IMR-90 (cell line): ENCODE data around the gene DRC7. TPM values are rescaled to one million over a fixed set of nuclear protein-coding genes. Genes with fewer than 3 reads are reported as not detected.

ENCODE experiments used
- ATAC-seq: fragments of 200-7000 bp; cut with Tn5 transposase; 2 replicates; pipeline ENCODE4 v1.9.1; 2020; ENCODE audit warnings: low read depth, mild to moderate bottlenecking, moderate library complexity
- BruUV-seq: library from RNA; stranded (reverse); fragments of 400-500 nt; replicated peaks from 2 replicates; lab custom pipeline; 2021; lab: Mats Ljungman, UMichigan
- CTCF ChIA-PET: fragments of 300-600 bp; formaldehyde crosslinking; extraction: SDS; loops from one replicate; lab custom pipeline; 2021; ENCODE audit warnings: antibody characterized with exemption; lab: Yijun Ruan, JAX
- POLR2A ChIA-PET: fragments of 300-600 bp; sonication (Branson Sonifier 250); formaldehyde crosslinking; loops from one replicate; lab custom pipeline; 2022; ENCODE audit warnings: antibody characterized with exemption; ENCODE audit not compliant: unreplicated experiment; lab: Charles Lee
- DNase-seq: peaks from one replicate; pipeline ENCODE4 v3.0.0; 2013
- H2AFZ ChIP-seq: replicated peaks from 2 replicates; pipeline ENCODE3; 2013; ENCODE audit warnings: low read length, mild to moderate bottlenecking; ENCODE audit not compliant: poor library complexity
- H2AK5ac ChIP-seq: 2 replicates; pipeline ENCODE4 v1.6.1; 2013; ENCODE audit warnings: low read depth, low read length, inconsistent platforms
- H2AK9ac ChIP-seq: replicated peaks from 2 replicates; pipeline ENCODE3; 2013; ENCODE audit warnings: mild to moderate bottlenecking, low read depth, low read length, moderate library complexity; ENCODE audit not compliant: poor library complexity
- H2BK120ac ChIP-seq: 2 replicates; pipeline ENCODE4 v1.6.1; 2013; ENCODE audit warnings: low read depth, low read length, inconsistent platforms
- H2BK15ac ChIP-seq: 3 replicates; pipeline ENCODE4 v1.6.1; 2013; ENCODE audit warnings: low read depth, low read length, inconsistent platforms
- H2BK20ac ChIP-seq: 2 replicates; pipeline ENCODE4 v1.6.1; 2013; ENCODE audit warnings: low read depth, mild to moderate bottlenecking, inconsistent platforms, low read length, moderate library complexity
- H2BK5ac ChIP-seq: 2 replicates; pipeline ENCODE4 v1.6.1; 2013; ENCODE audit warnings: mild to moderate bottlenecking, low read depth, low read length, inconsistent platforms; ENCODE audit not compliant: poor library complexity, severe bottlenecking
- H3K14ac ChIP-seq: replicated peaks from 2 replicates; pipeline ENCODE4 v1.6.1; 2013; ENCODE audit warnings: low read depth, low read length, inconsistent platforms
- H3K18ac ChIP-seq: 2 replicates; pipeline ENCODE4 v1.6.1; 2013; ENCODE audit warnings: low read depth, low read length, control low read depth
- H3K23ac ChIP-seq: 2 replicates; pipeline ENCODE4 v1.6.1; 2013; ENCODE audit warnings: low read depth, low read length, inconsistent platforms
- H3K27ac ChIP-seq: 2 replicates; pipeline ENCODE4 v1.5.1; 2013; ENCODE audit warnings: mild to moderate bottlenecking, control low read depth, low read length; ENCODE audit not compliant: insufficient read depth
- H3K27me3 ChIP-seq: 2 replicates; pipeline ENCODE4 v1.6.1; 2013; ENCODE audit warnings: low read length; ENCODE audit not compliant: control insufficient read depth, insufficient read depth
- H3K36me3 ChIP-seq: 2 replicates; pipeline ENCODE4 v1.6.1; 2013; ENCODE audit warnings: low read length, mixed read lengths; ENCODE audit not compliant: control insufficient read depth, insufficient read depth
- H3K4ac ChIP-seq: 2 replicates; pipeline ENCODE4 v1.6.1; 2013; ENCODE audit warnings: low read depth, low read length, inconsistent platforms
- H3K4me1 ChIP-seq: 2 replicates; pipeline ENCODE4 v1.6.1; 2013; ENCODE audit warnings: low read length, mixed read lengths; ENCODE audit not compliant: control insufficient read depth, insufficient read depth
- H3K4me2 ChIP-seq: 2 replicates; pipeline ENCODE4 v1.6.1; 2013; ENCODE audit warnings: low read depth, mild to moderate bottlenecking, control low read depth, low read length, moderate library complexity
- H3K4me3 ChIP-seq: 2 replicates; pipeline ENCODE4 v1.5.1; 2013; ENCODE audit warnings: low read depth, mild to moderate bottlenecking, control low read depth, low read length, moderate library complexity; ENCODE audit not compliant: insufficient read depth
- H3K56ac ChIP-seq: 2 replicates; pipeline ENCODE4 v1.6.1; 2013; ENCODE audit warnings: low read length, inconsistent platforms; ENCODE audit not compliant: insufficient read depth; ENCODE audit errors: extremely low read depth
- H3K79me1 ChIP-seq, 2 experiments: 2 replicates each; pipeline ENCODE4 v1.6.1; 2013; ENCODE audit warnings: low read length in 2 of 2, inconsistent platforms in 1 of 2, low read depth in 1 of 2
- H3K9ac ChIP-seq: 2 replicates; pipeline ENCODE4 v1.6.1; 2013; ENCODE audit warnings: low read depth, low read length, control low read depth
- H3K9me1 ChIP-seq: 2 replicates; pipeline ENCODE4 v1.6.1; 2013; ENCODE audit warnings: low read length, inconsistent platforms; ENCODE audit not compliant: insufficient read depth
- H3K9me3 ChIP-seq: 2 replicates; pipeline ENCODE4 v1.6.1; 2013; ENCODE audit warnings: low read length; ENCODE audit not compliant: control insufficient read depth, insufficient read depth
- H4K20me1 ChIP-seq: 2 replicates; pipeline ENCODE4 v1.6.1; 2013; ENCODE audit warnings: low read length, inconsistent platforms; ENCODE audit not compliant: insufficient read depth
- H4K5ac ChIP-seq: 2 replicates; pipeline ENCODE4 v1.6.1; 2013; ENCODE audit warnings: mild to moderate bottlenecking, low read depth, low read length, control low read depth
- H4K8ac ChIP-seq, 2 experiments: 2 replicates each; pipeline ENCODE4 v1.6.1; 2013; ENCODE audit warnings: low read depth in 2 of 2, low read length in 2 of 2, control low read depth in 1 of 2, inconsistent platforms in 1 of 2
- H4K91ac ChIP-seq: 2 replicates; pipeline ENCODE4 v1.6.1; 2013; ENCODE audit warnings: low read depth, low read length, inconsistent platforms; ENCODE audit not compliant: insufficient read depth
- BHLHE40 ChIP-seq: fragments of 150-350 bp; IDR thresholded peaks from 2 replicates; pipeline ENCODE4 v1.6.1; 2016; ENCODE audit warnings: mild to moderate bottlenecking, low read depth, low read length
- CEBPB ChIP-seq: IDR thresholded peaks from 2 replicates; pipeline ENCODE4 v1.6.1; 2012; ENCODE audit warnings: low read depth, low read length, improper control_type of control experiment
- CHD1 ChIP-seq: IDR thresholded peaks from 2 replicates; pipeline ENCODE4 v1.6.1; 2012; ENCODE audit warnings: low read depth, low read length, improper control_type of control experiment
- CTCF ChIP-seq: conservative IDR thresholded peaks from 2 replicates; pipeline ENCODE4 v1.5.1; 2012; ENCODE audit warnings: mild to moderate bottlenecking, low read depth, low read length, improper control_type of control experiment
- FOS ChIP-seq: fragments of 150-350 bp; IDR thresholded peaks from 2 replicates; pipeline ENCODE4 v1.6.1; 2016; ENCODE audit warnings: low read depth, low read length
- MAFK ChIP-seq: IDR thresholded peaks from 2 replicates; pipeline ENCODE4 v1.6.1; 2012; ENCODE audit warnings: low read depth, low read length, improper control_type of control experiment
- MAZ ChIP-seq: IDR thresholded peaks from 2 replicates; pipeline ENCODE4 v1.6.1; 2012; ENCODE audit warnings: low read depth, mild to moderate bottlenecking, low read length, improper control_type of control experiment, moderate library complexity, borderline replicate concordance
- MXI1 ChIP-seq: IDR thresholded peaks from 2 replicates; pipeline ENCODE4 v1.6.1; 2012; ENCODE audit warnings: low read depth, mild to moderate bottlenecking, low read length, moderate library complexity, borderline replicate concordance
- NFE2L2 ChIP-seq: fragments of 150-350 bp; IDR thresholded peaks from 2 replicates; pipeline ENCODE4 v1.6.1; 2016; ENCODE audit warnings: low read depth, mild to moderate bottlenecking, low read length
- POLR2A ChIP-seq: IDR thresholded peaks from 2 replicates; pipeline ENCODE4 v1.6.1; 2012; ENCODE audit warnings: mild to moderate bottlenecking, low read depth, low read length
- RFX5 ChIP-seq: IDR thresholded peaks from 2 replicates; pipeline ENCODE4 v1.8.0; 2012; ENCODE audit warnings: low read depth, mild to moderate bottlenecking, low read length, moderate library complexity
- SMC3 ChIP-seq: fragments of 150-350 bp; IDR thresholded peaks from 2 replicates; pipeline ENCODE4 v1.6.1; 2016; ENCODE audit warnings: low read depth, mild to moderate bottlenecking, antibody characterized with exemption, low read length, moderate library complexity
- USF2 ChIP-seq: fragments of 150-350 bp; IDR thresholded peaks from 2 replicates; pipeline ENCODE4 v1.6.1; 2017; ENCODE audit warnings: mild to moderate bottlenecking, antibody characterized with exemption, low read length, low read depth
- WGBS, 2 experiments: methylation state at CpG; one replicate each; pipeline versions ENCODE4 v1.1.5 to v1.1.7; 2013; ENCODE audit warnings: missing lambda C conversion rate in 2 of 2; ENCODE audit not compliant: insufficient read length in 1 of 2; ENCODE audit errors: extremely low coverage in 2 of 2; 5-methylcytosine and 5-hydroxymethylcytosine counted together
- dilution Hi-C: fragments of 300-500 bp; cut with HindIII; formaldehyde crosslinking; loops from one replicate; pipeline ENCODE4 v1.14.3; 2018; ENCODE audit warnings: low sequenced_read_pairs; ENCODE audit not compliant: unreplicated experiment
- in situ Hi-C: fragments of 300-500 bp; cut with MboI; formaldehyde crosslinking; loops from 3 replicates; pipeline ENCODE4 v1.14.3; 2019; ENCODE audit warnings: low sequenced_read_pairs, inconsistent platforms, mixed read lengths
- intact Hi-C: fragments of 100-400 bp; cut with micrococcal nuclease; formaldehyde crosslinking; loops from 2 replicates; pipeline ENCODE4 v1.10.0; 2022
- polyA plus RNA-seq, 3 experiments: library from polyadenylated mRNA; depleted of rRNA; stranded (reverse); fragments of >200 nt; gene quantifications; 2 replicates each; pipeline ENCODE4 v1.2.3, GENCODE V29; 2012; ENCODE audit warnings: low replicate concordance in 1 of 3
- total RNA-seq: library from RNA; depleted of rRNA; stranded (reverse); fragments of >200 nt; gene quantifications from 2 replicates; pipeline ENCODE4 v1.2.3, GENCODE V29; 2012

DRC7 gene
- total and polyA plus RNA-seq, 2 of the 4 experiments (the other 2 are of a cell fraction): not detected

DNA sequence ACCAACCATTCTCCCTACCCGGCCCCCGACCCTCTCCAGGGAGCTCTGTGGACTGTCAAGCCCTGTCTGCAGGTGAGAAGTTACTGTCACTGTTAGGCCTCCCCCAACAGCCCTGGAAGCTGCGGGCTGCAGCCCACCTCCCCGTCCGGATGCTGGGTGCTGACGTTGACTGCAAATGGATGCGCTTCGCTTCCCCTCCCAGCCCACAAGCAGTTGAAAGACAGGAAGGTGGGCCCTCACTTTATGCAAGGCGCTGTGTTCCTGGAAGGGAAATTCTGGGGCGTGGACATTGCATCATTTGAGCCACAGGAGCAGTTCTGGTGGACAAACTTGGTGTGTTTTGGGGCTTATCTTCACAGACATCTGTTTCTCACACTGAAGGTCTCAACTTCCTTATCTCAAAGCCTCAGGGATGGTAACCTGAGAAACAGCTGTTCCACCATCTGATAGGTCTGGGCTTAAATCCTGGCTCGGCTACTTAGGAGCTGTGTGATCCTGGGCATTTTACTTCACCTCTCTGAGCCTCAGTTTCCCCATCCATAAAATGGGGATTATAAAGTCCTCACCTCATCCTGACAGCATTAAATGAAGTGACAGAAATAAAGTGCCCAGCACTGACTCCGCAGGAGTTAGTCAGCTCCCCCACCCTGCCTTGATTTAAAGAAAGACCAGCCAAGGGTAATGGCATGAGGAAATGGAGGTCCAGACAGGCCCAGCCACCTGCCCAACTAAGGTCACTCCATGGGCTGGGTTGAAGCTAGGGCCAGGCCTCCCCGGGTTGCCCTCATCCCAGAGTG is 4.6 kb upstream of the DRC7 start (continued):
- no peak for TF ChIP-seq MAFK

GRCh38 chr16:57690782-57691471 is 3.7 kb upstream of the DRC7 start:
- no peaks in the 10 kb centered on the region for H3K36me3 ChIP-seq
- no peak overlapping the region for H3K9ac ChIP-seq
- no peak overlapping the region for H2BK20ac ChIP-seq
- DNase-seq: peak; percentile 7
- no peak overlapping the region for H4K91ac ChIP-seq
- H4K20me1 ChIP-seq: no peaks in the 10 kb centered on the region
- H2AK5ac ChIP-seq: no peak overlapping the region
- CTCF ChIA-PET: no interaction called here
- H4K5ac ChIP-seq: no peak overlapping the region
- in situ Hi-C loops: no loop called here
- no peaks in the 10 kb centered on the region for H3K9me3 ChIP-seq
- no peak overlapping the region for H3K4me2 ChIP-seq
- no TSS peak for BruUV-seq
- no peak overlapping the region for H3K18ac ChIP-seq
- H3K4me1 ChIP-seq: no peaks in the 10 kb centered on the region
- no peak overlapping the region for H3K56ac ChIP-seq
- no peak overlapping the region for H3K14ac ChIP-seq
- intact Hi-C loops: no loop called here
- no peak overlapping the region for H3K4me3 ChIP-seq
- H3K27me3 ChIP-seq: peaks cover 77% of the 10 kb centered on the region
- dilution Hi-C loops: no loop called here
- H3K27ac ChIP-seq: no peak overlapping the region
- TF ChIP-seq CEBPB (no peak; the same call in 1 of the 2 replicates), USF2 (no peak), MXI1 (no peak), POLR2A (no peak), CTCF (no peak), CHD1 (no peak), MAZ (no peak), FOS (no peak), MAFK (no peak), RFX5 (no peak), BHLHE40 (no peak), NFE2L2 (no peak), SMC3 (no peak)
- H3K79me1 ChIP-seq: no peaks in the 10 kb centered on the region
- H3K23ac ChIP-seq: no peak overlapping the region
- no peak overlapping the region for H2BK5ac ChIP-seq
- no peak overlapping the region for H4K8ac ChIP-seq
- H3K4ac ChIP-seq: no peak overlapping the region
- no peak overlapping the region for H2BK120ac ChIP-seq
- H2AFZ ChIP-seq: no peak overlapping the region
- ATAC-seq: no peak
- H2AK9ac ChIP-seq: no peak overlapping the region
- WGBS, 2 experiments: 86% methylated on average over 1 of the region's 4 CpGs; no CpG with 5 or more reads in 1 of the 2 experiments
- POLR2A ChIA-PET: no interaction called here
- H2BK15ac ChIP-seq: no peak overlapping the region
- H3K9me1 ChIP-seq: no peaks in the 10 kb centered on the region
